HL-60 (cell line): ENCODE measurements around the gene PARP15.
"Not testable (repeated sequence)": the region's sequence is repeated elsewhere in the genome, so short reads cannot be mapped to it uniquely, and the experiment has no call there.

Source experiments
- DNase-seq, 2 experiments: peaks; one replicate each; pipeline ENCODE4 v3.0.0-alpha.2; 2010 to 2020; ENCODE audit warnings: low read depth in 1 of 2, low spot score in 1 of 2
- H3K27ac ChIP-seq: fragments of 250-450 bp; sonication (Bioruptor Pico); replicated peaks from 2 replicates; pipeline ENCODE4 v1.5.1; 2020; ENCODE audit warnings: mild to moderate bottlenecking, moderate library complexity
- H3K27me3 ChIP-seq: fragments of 250-450 bp; sonication (Bioruptor Pico); 2 replicates; pipeline ENCODE4 v1.5.1; 2021; ENCODE audit warnings: mild to moderate bottlenecking, moderate library complexity; ENCODE audit not compliant: insufficient read depth, poor library complexity, severe bottlenecking
- H3K4me3 ChIP-seq: replicated peaks from 2 replicates; pipeline ENCODE4 v1.5.1; 2011; ENCODE audit warnings: mild to moderate bottlenecking, control low read depth, low read length; ENCODE audit not compliant: insufficient read depth
- CTCF ChIP-seq: IDR thresholded peaks from one replicate; pipeline ENCODE4 v1.5.1; 2011; ENCODE audit warnings: low read length, control low read depth, inconsistent platforms; ENCODE audit not compliant: insufficient read depth
- GABPA ChIP-seq: IDR thresholded peaks from 2 replicates; pipeline ENCODE4 v1.6.1; 2012; ENCODE audit warnings: low read depth
- POLR2AphosphoS5 ChIP-seq: IDR thresholded peaks from 2 replicates; pipeline ENCODE4 v1.6.1; 2012; ENCODE audit warnings: low read depth
- SPI1 ChIP-seq: IDR thresholded peaks from 2 replicates; pipeline ENCODE4 v1.6.1; 2012; ENCODE audit warnings: low read depth, mild to moderate bottlenecking, borderline replicate concordance
- TF ChIP-seq, protein P1 (sequence below): IDR thresholded peaks from 2 replicates; pipeline ENCODE4 v1.6.1; 2012; ENCODE audit warnings: low read depth; ENCODE audit not compliant: insufficient replicate concordance

The PARP15 gene

DNA sequence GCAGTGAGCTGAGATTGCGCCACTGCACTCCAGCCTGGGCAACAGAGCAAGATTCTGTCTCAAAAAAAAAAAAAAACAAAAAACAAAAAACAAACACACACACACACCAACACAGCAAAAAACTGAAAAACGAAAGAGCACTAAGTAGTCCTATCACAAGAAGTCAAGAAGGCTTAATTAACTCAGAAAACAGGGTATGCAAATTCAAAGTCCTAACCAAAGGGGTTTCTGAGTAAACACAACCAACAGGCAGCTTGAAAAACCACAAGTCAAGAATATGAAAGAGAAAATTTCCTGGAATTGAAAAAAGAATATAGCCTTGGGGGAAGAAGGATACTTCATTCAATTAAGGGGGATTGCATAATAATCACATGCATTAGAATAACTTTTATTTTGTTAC, 65.5 kb downstream of the PARP15 start:
- Histone ChIP-seq H3K4me3 (no peak overlapping the region), H3K27ac (no peak overlapping the region), H3K27me3 (no peaks in the 10 kb centered on the region)
- TF ChIP-seq SPI1: no peak
- TF ChIP-seq, protein P1, sequence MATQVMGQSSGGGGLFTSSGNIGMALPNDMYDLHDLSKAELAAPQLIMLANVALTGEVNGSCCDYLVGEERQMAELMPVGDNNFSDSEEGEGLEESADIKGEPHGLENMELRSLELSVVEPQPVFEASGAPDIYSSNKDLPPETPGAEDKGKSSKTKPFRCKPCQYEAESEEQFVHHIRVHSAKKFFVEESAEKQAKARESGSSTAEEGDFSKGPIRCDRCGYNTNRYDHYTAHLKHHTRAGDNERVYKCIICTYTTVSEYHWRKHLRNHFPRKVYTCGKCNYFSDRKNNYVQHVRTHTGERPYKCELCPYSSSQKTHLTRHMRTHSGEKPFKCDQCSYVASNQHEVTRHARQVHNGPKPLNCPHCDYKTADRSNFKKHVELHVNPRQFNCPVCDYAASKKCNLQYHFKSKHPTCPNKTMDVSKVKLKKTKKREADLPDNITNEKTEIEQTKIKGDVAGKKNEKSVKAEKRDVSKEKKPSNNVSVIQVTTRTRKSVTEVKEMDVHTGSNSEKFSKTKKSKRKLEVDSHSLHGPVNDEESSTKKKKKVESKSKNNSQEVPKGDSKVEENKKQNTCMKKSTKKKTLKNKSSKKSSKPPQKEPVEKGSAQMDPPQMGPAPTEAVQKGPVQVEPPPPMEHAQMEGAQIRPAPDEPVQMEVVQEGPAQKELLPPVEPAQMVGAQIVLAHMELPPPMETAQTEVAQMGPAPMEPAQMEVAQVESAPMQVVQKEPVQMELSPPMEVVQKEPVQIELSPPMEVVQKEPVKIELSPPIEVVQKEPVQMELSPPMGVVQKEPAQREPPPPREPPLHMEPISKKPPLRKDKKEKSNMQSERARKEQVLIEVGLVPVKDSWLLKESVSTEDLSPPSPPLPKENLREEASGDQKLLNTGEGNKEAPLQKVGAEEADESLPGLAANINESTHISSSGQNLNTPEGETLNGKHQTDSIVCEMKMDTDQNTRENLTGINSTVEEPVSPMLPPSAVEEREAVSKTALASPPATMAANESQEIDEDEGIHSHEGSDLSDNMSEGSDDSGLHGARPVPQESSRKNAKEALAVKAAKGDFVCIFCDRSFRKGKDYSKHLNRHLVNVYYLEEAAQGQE: no peak
- no peak for TF ChIP-seq CTCF
- no peak for TF ChIP-seq GABPA
- no peak for TF ChIP-seq POLR2AphosphoS5
- no peak for DNase-seq

GRCh38 chr3:122646146-122646988, 68.9 kb downstream of the PARP15 start:
- Histone ChIP-seq H3K4me3 (no peak overlapping the region), H3K27me3 (no peaks in the 10 kb centered on the region), H3K27ac (no peak overlapping the region)
- TF ChIP-seq POLR2AphosphoS5 (no peak), SPI1 (no peak), CTCF (no peak), GABPA (no peak)
- TF ChIP-seq, protein P1: no peak
- no peak for DNase-seq

- H3K4me3 ChIP-seq, H3K27ac ChIP-seq, DNase-seq, H3K27me3 ChIP-seq: not testable (repeated sequence)
Observed at GRCh38 chr3:122651233-122651907, 73.9 kb downstream of the PARP15 start.

DNA sequence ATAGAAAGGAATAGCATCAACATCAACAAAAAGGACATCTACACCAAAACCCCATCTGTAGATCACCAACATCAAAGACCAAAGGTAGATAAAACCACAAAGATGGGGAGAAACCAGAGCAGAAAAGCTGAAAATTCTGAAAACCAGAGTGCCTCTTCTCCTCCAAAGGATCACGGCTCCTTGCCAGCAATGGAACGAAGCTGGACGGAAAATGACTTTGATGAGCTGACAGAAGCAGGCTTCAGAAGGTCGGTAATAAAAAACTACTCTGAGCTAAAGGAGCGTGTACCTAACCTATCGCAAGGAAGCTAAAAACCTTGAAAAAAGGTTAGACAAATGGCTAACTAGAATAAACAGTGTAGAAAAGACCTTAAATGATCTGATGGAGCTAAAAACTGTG, 74.5 kb downstream of the PARP15 start:
- DNase-seq, H3K27ac ChIP-seq, H3K27me3 ChIP-seq, H3K4me3 ChIP-seq: not testable (repeated sequence)

DNA sequence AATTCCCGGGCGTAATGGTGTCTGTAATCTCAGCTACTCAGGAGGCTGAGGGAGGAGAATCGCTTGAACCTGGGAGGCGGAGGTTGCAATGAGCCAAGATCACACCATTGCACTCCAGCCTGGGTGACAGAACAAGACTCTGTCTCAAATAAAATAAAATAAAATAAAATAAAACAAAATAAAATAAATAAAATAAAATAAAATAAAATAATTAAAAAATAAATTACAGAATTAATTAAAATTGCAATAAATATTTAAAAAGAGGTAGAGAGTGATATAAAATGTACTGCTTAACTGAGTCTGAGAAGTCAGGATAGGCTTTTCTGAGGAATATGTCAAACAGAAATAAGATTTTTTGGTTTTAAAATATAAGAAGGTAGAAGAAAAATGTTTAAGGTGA, 80.9 kb downstream of the PARP15 start:
- not testable (repeated sequence) for DNase-seq, H3K27me3 ChIP-seq, H3K4me3 ChIP-seq, H3K27ac ChIP-seq
